GM18507 (cell line): ENCODE measurements around the gene SPATA20.

ENCODE experiments used
- DNase-seq: peaks from one replicate; pipeline ENCODE4 v3.0.0; 2011; ENCODE audit warnings: low read depth; ENCODE audit not compliant: insufficient read length; ENCODE audit errors: extremely low spot score
- FAIRE-seq: peaks from 2 replicates; lab custom pipeline; 2011; peaks lifted over from hg19 to GRCh38; lab: Jason Lieb, UNC

SPATA20 gene

DNA sequence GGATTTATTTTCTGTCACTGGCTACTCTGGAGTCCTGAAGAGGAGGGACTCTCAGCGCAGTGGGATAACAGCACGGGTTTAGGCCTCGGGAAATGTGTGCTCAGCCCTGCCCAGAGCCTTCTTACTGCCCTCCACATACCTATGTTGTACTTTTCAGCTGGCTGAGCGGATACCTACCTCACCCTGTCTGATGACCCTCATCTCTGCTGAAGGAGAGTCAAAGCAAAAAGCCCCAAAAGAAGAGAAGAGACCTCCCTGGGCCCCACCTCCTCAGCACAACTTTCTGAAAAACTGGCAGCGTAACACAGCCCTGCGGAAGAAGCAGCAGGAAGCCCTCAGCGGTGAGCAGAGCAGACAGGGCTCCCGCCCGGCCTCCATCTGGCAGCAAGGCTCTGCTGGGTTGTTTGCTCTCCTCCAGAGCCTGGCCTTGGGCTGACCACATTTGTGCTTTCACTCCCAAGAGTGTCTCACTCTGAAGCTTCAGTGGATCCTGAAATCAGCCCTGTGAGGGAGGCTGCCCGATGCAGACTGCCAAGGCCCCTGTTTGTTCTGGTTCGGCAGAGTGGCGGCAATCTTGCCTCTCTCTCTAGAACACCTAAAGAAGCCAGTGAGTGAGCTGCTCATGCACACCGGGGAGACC lies 28.5 kb upstream of the SPATA20 start:
- DNase-seq (no peak), FAIRE-seq (no peak)

DNA sequence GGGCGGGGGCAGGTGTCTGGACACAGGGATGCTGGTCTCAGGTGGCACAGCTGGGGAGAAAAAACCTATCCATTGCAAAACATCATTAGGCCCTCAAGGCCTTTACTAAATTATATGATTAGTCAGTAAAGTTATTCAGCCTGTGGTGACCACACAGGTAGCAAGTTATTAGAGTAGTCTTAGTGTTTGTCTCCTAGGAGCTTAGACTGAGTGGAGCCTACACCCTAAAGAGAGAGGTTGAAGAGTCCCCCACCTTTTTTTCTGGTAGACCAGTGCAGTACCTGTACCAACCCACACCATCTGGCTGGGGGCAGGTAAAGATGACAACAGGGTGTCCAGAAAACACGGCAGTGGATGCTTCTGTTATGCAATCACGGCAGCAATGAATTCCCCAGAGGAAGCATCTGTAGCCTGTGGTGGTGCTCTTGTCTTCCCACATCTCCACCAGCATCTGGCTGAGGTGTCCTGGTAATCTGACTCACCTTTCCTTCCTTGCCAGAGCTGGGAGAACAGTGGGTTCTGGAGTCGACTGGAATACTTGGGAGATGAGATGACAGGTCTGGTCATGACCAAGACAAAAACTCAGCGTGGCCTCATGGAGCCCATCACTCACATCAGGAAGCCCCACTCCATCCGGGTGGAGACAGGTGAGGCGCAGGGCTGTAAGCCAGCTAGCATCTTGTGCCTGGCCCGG lies 27.7 kb upstream of the SPATA20 start:
- DNase-seq (no peak), FAIRE-seq (no peak)

DNA sequence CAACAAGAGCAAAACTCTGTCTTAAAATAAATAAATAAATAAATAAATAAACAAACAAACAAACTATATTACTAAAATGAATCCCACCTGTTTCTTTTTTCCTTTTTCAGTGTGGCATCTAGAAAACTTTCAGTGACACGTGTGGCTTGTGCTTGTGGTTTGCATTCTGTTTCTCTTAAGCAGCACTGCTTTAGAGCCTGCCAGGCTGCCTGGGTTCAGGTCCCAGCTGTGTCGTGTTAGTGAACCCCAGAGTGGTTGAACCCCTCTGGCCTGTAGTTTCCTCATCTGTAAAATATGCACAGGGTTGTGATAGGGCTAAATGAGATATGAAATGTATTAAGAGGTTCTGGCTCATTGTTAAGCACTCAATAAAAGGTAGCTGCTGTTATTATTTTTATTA lies 26.5 kb upstream of the SPATA20 start:
- no peak for FAIRE-seq

DNA sequence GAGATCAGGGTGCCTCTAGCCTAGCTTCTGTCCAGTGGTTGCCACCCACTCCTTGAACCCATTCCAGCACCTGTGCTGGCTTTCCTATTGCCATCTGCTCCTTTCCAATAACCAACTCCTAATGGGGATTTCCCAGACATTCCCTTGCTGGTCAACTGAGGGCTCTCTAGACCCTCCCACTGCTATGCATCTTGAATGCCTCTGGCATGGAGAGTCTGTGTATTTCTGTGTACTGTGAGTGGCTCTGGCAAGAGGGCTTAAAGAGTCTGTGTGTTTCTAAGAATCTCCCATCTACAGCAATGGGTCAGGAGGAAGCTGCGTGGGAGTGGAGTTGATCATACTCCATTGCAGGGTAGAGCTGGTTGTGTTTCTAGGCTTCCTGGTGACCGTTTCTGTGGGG lies 25.5 kb upstream of the SPATA20 start:
- FAIRE-seq (no peak), DNase-seq (no peak)

More for the DNA sequence above, 26.5 kb upstream of the SPATA20 start:
- DNase-seq: no peak

DNA sequence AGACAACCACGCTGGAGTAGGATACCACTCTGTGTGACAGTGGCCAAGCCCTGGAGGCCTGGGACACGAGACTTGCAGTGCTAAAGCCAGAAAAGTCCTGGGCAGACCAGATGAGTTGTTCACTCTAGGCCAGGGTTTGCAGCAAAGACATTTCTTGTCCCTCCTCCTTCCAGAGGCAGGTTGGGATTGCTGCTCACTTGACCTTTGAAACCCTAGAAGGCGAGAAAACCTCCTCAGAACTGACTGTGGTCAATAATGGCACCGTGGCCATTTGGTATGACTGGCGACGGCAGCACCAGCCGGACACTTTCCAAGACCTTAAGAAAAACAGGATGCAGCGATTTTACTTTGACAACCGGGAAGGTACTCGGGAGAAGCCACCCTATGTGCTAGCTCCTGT lies 24.2 kb upstream of the SPATA20 start:
- DNase-seq (no peak), FAIRE-seq (no peak)

DNA sequence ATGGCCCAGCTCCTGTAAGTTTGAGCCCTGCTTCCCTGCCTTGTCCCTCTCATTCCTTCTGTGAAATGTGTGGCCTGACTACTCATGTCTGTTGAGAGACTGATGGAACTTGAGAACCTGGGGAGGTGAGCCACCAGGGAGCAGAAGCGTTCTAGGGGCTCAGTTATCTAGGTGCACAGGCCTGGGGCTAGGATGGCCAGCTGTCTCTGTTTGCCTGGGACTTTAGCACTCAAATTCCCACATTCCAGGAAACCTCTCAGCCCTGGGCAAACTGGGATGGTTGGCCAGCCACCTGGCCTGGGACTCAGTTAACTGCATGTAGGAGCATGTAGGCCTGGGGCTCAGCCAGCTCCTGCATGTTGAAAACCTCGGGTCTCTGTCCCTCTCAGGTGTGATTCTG lies 23.8 kb upstream of the SPATA20 start:
- FAIRE-seq (no peak), DNase-seq (no peak)

DNA sequence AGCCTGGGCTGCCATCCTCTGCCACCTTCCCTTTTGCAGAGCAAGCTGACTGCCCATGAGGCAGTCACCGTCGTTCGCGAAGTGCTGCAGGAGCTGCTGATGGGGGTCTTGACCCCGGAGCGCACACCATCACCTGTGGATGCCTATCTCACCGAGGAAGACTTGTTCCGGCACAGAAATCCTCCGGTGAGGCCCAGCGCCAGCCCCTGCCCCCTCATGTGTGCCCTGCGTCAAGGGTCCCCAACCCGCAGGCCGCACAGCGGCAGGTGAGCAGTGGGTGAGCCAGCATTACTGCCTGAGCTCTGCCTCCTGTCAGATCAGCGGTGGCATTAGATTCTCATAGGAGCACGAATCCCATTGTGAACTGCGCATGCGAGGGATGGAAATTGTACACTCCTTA lies 22.1 kb upstream of the SPATA20 start:
- DNase-seq (no peak), FAIRE-seq (no peak)

DNA sequence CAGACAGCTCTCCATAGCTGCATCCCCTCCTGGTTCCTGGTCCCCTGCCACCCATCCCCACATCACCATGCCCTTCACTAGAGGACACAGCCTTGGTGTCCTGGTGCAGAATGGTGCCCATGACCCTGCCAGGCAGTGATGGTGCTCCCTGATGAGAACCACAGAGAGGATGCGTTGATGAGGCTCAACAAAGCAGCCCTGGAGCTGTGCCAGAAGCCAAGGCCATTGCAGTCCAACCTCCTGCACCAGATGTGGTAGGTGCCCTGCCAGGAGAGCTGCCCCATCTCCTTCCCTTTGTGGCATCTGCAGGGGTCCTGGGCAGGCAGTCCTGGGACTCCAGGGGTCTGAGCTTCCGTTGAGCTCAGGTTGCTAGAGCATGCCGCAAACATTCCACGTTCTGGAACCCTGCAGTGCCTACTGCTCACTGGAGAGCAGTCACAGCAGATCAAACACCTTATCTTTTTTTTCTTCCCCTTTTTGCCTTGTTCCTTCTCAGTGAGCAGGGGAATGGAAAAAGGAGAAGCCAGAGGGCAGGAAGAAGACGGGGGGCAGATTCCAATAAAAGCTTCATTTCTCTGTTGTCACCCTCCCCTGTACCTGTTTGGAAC lies 19.7 kb upstream of the SPATA20 start:
- DNase-seq: no peak
- FAIRE-seq: no peak

DNA sequence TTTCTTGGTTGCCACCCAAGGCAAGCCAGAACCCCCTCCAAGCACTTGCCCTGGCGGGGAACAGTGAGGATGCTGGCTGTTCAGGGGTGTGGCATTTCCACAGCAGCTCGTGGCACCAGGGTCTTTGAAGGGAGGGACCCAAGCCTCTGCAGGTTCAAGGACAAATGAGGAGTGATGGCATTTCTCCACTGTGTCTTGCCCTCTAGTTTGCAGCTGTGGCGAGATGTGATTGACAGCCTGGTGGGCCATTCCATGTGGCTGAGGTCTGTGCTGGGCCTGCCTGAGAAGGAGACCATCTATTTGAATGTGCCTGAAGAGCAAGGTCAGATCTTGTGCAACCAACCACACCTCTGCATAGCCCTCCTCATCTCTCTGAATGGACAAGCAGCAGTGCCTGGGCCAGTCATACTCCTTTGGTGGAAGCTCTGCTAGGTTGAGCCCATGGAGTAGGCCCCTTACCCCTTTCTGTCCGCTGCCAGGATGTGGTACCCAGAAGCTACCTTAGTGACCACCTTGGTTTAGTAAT lies 19.0 kb upstream of the SPATA20 start:
- FAIRE-seq (no peak), DNase-seq (no peak)

DNA sequence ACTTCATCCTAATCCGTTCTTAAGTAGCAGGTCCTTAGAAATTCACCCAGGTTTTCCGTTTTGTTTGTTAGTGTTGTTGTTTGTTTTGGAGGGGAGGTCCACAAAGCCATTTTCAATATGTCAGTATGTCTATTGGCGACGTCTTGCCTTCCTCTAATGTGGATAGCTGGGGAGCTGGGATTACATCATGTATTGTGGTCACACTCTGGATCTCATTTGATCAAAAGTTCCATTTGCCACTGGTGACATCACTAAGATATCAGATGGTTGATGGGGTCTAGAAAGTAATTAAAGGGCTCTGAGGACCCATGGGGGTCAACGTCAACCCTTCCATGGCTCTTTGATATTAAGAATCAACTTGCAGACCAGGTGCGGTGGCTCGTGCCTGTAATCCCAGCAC lies 17.1 kb upstream of the SPATA20 start:
- FAIRE-seq (no peak), DNase-seq (no peak)

DNA sequence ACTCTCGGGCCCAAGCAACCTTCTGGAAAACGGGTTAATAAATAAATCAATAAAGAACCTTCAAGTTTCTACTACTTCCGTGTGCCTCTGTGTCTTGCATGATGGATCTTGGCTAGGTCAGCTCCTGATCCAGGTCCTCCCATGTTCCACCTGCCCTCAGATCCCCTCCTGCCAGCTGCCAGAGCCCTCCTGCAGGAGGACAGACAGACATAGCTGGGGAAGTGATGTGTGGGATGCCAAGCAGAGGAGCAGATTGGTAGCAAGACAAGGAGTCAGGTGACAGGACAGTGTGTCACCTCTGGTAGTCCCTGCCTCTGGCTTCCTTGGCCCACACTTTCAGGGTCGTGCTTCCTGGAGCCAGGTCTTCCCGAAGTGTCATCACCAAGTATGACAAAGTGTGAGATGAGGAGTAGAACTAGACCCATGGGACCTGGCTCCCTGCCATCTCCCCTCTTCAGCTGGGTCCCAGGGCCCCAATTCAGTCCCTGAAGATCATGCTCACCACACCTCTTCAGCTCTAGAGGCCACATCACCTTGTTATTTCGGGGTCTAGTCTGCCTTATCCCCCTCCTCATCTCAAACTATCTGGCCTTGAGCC lies 15.4 kb upstream of the SPATA20 start:
- DNase-seq: no peak
- FAIRE-seq: no peak

DNA sequence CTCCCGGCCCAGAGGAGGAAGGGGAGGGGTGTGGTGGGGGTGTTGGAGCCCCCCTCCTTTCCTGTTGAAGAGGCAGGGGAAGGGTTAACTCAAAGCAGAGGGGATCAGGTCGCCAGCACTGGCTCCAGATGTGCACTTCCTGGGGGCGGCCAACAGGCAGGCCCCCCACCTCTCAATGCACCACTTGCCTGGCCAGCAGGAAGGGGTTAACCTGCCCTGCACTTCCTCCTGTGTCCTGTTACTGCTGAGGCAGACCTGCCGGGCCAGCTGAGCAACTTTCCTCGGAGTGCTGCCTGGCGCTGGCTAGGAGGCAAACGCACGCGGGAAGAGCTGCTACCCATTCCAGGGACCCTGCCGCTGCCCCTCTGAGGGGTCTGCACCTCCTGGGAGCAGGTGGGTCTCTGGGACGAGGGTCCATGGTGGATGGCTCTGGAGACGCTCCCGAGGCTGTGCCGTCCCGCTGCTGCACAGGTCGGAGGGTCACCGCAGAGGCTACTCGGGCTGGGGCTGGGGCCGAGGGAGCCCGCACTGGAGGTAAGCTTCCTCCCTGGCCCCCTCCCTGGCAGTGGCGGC lies 14.4 kb upstream of the SPATA20 start, which contains the start of gene EPN3:
Gene EPN3, plus strand, starts transcription at position 284 of the 573 bp plus-strand sequence. CDS start 3,822 bp downstream, outside the sequence.
- FAIRE-seq: no peak
- no peak for DNase-seq

DNA sequence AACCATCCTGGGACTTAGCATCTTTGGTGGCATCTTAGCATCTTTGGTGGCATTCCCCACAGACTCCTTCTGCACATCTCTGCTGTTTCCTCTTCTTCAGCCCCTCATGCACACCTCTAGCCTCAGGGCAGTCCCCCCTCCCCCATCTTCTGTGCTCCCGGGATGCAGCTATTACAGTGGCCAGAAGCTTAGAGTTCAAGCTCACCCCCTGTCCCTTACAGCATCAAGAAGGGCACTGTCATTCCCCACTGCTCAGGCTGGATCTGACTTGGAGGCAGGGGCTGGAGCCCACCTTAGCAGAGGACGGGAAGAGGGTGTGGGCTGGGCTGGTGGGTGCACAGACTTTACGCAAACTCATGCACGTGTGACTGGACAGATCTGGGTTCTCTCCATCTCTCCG lies 13.8 kb upstream of the SPATA20 start:
- no peak for FAIRE-seq

DNA sequence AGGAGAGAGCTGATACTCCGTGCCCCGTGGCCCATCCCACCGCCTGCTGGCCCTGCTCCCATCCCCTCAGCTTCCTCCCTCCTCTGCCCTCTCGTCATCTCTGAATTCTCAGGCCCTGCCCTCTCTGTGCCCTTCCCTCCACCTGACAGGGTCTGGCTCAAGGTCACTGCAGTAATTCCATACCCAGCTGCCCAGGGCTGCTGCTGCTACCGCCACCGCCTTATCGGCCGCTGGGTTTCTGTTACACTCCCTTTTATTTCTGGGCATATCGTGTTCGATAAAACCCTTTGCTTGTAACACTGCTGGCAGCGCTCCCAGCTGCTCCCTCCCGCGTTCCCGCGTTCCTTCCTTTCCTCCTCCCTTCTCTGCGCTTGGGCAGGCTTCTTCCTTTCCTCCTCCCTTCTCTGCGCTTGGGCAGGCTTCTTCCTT lies 13.2 kb upstream of the SPATA20 start:
- FAIRE-seq: no peak
- no peak for DNase-seq

More for the DNA sequence above, 13.8 kb upstream of the SPATA20 start:
- DNase-seq: no peak

DNA sequence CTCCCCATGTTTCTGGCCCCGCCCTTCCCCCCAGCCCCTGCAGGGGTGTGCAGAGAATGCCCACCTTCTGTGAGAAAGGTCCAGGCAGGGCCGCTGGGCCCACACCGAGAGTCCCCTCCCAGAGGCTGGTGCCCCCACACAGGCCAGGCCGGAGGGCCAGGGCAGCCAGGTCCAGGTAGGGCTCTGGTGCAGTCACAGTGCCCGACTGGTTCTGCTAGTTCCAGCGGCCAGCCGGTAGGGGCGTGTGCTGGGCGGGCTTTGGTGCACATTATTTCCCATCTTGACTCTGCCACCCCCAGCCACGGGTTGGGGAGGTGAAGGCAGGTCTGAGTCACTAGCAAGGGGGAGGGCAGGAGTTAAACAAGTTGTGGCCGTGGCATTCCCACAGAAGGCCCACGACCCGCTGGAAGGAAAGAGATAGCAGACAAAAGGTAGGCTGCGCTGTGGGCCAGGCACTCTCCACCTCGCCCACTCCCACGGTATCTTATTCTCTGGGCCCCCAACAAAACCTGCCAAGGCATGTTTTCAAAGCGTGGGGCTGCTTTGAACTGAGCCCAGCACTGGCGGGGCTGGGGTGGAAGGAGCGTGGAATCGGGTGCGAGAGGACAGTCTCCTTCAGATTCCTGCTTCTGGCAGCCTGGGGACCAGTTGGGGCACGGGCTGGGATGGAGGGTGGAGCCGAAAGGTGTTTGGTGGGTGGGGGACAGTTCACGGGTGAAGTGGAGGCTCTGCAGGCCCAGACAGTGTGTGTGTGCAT lies 12.6 kb upstream of the SPATA20 start:
- FAIRE-seq (no peak), DNase-seq (no peak)

DNA sequence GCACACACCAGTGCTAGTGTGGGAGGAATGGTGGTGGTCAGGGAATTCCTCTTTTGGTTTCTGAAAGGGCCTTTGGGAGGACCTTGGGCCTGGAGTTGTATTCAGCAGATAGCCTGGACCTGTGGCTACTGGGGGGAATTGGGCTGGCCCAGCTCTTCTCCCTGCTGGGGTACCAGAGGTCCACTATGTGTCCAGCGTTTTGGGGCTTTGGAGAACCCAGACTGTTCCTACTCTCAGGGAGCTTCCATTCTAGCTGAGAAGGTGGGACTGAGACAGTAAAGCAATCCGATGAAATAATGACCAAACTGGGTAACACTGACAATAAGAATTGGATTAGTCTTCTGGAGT lies 12.0 kb upstream of the SPATA20 start:
- FAIRE-seq (no peak), DNase-seq (no peak)

DNA sequence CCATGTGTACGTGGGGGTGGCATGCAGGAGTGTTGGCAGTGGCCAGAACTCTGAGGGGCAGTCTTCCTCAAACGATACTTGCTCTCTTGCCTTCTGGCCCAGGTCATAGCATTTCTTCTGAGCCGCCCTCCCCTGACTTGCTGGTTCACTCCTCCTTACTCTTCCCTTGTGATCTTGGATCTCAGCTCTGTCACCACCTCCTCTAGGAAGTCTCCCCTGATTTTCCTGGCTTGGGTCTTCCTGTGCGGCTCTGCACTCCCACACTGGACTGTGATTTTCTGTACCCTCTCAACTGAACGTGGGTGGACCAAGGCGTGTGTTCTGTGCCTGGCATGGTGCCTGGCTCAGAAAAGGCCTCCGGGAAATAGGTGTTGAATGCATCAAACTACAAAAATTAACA lies 11.6 kb upstream of the SPATA20 start:
- no peak for FAIRE-seq

DNA sequence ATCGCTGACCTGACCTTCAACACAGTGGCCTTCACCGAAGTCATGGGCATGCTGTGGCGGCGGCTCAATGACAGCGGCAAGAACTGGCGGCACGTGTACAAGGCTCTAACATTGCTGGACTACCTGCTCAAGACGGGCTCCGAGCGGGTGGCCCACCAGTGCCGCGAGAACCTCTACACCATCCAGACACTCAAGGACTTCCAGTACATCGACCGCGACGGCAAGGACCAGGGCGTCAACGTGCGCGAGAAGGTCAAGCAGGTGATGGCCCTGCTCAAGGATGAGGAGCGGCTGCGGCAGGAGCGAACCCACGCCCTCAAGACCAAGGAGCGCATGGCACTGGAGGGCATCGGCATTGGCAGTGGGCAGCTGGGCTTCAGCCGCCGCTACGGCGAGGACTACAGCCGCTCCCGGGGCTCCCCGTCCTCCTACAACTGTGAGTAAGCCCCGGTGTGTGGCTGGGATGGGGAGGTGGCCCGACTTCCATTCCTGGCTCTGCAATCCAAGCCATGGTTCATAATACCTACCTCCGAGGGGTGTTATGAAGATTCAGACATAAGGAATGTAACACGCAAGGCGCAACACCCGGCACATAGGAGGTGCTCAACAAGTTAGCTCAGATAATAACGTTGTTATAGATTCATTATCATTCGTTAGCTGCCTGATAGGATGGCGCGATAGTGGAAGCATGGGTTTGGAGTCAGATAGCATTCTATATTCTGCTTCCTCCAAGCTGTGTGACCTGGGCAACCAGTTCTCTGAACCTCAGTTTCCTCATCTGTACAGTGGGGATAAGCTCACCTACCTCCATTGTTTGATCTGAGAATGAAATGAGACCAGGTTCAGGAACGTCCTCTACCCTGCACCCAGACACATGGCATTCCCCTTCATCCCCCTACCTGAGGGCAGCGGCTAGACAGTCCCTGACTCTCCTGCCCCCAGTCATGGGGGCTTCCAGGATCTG lies 10.0 kb upstream of the SPATA20 start:
- DNase-seq (no peak), FAIRE-seq (no peak)

More for the DNA sequence above, 11.6 kb upstream of the SPATA20 start:
- no peak for DNase-seq
